ENCODE data around the gene MPIG6B.

Gene MPIG6B

DNA sequence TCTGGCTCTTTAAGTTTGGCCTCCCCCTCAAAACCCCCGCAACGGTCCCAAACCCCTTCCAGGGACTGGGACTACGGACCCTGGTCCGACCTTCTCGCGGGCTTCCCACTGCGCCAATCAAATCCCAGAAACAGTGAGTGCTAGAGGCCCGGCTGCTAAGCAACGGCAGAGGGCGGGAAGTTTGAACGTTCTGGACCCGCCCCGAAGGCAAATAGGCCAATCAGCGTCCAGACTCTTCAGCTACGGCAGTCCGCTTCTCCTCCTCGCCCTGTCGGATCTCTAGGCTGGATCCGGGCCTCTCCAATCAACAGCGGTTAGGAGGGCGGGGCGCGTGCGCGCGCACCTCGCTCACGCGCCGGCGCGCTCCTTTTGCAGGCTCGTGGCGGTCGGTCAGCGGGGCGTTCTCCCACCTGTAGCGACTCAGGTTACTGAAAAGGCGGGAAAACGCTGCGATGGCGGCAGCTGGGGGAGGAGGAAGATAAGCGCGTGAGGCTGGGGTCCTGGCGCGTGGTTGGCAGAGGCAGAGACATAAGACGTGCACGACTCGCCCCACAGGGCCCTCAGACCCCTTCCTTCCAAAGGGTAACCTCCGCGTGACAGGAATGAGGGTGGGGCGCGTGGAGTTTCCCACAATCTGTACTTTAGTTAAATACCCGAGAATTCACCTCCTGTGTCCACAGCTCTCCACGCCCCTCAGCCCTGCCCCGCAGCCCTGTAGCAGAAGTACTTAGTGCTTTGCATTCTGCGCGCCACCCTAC is 16.6 kb downstream of the MPIG6B start, which contains the start of gene MSH5:
Gene MSH5 (plus strand): TSS at position 367 of the 758 bp plus-strand sequence. CDS start 462 bp downstream, outside the sequence.
- peak; percentile 91 for DNase-seq

DNA sequence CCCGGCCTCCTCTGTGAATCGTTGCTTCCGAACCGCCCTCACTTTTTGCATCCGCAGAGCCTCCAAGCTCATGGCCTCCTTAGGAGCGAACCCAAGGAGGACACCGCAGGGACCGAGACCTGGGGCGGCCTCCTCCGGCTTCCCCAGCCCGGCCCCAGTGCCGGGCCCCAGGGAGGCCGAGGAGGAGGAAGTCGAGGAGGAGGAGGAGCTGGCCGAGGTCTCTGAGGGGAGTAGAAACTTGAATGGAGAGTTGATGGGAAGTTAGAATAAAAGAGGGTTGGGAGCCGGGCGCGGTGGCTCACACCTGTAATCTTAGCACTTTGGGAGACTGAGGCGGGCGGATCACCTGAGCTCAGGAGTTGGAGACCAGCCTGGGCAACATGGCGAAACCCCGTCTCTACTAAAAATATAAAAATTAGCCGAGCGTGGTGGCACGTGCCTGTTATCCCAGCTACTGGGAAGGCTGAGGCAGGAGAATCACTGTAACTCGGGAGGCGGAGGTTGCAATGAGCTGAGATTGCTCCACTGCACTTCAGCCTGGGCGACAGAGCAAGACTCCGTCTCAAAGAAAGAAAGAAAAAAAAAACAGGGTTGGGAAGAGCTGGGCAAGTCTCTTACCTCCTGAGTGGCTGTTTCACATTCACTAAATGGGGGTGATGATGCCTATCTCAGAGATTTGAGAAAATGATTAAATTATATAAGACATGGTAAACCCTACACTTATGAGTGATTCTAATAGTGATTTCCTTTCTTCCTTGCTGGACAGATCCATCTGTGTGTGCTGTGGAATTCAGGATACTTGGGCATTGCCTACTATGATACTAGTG is 17.4 kb downstream of the MPIG6B start:
- no peak for DNase-seq

DNA sequence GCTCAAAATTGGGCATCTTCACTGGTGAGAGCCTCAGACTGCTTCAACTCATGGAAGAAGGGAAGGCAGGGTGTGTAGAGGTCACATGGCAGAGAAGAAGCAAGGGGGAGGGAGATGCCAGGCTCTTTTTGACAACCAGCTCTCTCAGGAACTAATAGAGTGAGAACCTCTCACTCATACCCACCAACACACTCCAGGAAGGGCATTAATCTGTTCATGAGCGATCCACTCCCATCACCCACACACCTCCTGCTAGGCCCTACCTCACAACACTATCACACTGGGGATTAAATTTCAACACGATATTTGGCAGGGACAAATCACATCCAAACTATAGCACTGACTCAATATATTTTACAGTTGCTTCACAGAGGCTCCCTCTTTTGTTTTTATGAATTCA is 18.6 kb downstream of the MPIG6B start:
- no peak for DNase-seq

DNA sequence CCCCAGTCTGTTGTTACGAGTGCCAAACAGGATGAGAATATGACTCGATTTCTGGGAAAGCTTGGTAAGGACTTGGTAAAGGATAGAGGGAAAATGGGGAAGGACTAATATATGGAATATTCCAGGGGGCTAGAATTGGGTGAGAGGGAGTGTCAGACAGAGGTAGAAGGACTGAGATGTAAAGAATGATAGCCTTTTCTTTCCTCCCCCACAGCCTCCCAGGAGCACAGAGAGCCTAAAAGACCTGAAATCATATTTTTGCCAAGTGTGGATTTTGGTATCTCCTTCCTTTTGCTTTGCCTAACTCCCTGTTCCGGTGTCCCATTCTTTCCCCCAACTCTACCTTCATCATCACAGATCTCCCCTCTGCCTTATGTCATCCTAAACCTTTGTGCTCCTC is 19.7 kb downstream of the MPIG6B start:
- no peak for DNase-seq

DNA sequence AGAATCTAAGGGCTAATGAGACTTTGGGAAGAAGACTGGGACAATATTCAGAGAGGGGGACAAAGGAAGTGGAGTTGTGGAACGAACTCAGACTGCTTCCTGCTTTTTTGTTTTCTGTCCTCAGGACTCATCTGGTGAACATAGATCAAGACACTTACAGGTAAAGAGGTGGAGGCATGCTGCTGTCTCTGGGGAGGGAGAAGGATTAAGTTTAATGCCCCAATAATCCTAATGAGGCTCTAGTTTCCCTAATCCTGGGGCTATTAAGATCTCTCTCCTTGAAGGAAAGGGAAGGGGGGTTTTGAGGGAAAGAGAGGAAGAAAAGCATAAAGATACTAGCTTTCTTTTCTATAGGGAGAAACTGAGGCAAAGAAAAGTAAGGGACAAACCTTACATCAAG is 21.2 kb downstream of the MPIG6B start:
- no peak for DNase-seq

DNA sequence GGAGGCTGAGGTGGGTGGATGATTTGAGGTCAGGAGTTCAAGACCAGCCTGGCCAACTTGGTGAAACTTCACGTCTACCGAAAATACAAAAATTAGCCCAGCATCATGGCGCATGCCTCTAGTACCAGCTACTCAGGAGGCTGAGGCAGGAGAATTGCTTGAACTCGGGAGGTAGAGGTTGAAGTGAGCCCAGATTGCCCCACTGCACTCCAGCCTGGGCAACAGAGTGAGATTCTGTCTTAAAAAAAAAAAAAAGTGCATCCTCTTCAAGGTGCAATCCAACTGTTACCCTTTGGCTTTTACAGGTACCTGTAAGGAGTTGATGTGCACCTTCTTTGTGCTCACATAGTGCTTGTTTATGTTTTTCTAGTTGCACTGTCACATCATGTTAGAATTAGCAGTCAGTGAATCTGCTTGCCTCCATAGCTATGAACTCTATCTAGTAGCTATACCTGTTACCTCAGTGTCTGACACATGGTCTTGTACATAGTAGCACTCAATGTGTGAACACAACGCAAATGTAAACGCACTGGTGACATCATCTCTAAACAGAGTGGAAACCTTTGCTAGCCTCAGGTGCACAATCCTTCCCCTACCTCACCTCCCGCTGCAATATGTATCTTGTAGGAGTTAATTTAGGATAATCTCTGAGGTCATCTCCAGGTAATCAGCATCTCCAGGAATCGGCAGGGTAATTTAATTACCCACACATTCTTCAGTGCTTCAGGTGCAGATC is 26.3 kb downstream of the MPIG6B start:
- DNase-seq = no peak

DNA sequence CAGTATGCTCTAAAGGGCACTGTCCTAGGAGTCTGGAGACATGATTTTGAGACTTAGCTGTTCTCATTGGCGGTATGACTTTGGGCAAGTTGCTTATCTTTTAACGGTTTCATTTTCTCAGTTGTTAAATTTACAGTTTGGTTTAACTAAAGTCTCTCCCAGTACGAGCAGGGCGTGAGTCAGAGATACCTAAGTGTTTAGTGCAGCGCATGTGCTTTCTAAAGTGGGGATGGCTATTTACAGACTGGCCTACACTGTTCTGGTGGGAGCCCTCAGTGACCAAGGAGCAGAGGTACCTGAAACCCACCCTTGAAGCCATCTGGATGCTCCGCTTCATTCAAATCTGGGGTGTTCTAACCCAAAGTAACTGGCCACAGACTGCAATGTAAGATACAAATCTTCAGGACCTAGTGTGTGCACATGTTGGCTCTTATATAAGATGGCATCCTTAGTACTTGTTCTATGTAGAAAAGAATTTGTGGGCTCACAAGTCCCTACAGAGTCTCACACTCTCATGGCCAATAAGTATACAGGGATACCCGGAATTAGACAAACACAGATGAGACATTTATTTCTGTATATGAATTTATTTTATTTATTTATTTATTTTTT is 27.3 kb downstream of the MPIG6B start:
- DNase-seq = no peak

DNA sequence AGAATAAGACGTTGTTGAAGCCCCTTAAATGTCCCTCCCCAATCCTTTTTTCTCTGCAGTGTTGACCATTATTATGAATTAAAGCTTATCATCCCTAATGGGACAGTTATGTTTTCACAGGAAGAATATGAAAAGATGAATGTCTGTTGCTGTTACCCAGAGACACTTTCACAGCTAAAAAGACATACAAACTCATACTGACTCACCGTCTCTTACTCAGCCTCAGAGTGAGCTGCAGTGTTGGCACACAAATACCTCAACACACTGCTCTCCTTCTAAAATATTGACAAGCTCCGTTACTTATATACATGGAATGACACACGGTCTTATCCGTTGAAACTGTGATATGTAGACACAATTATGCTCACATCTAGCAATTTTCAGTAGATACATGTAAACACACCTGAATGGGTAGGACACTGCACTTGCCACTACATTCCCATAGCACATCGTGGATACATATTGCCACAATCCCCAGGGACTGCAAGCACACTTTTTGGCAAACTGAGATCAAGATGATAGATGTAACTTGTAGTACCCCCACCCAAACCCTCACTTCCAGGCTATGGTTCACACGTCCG is 29.7 kb downstream of the MPIG6B start:
- DNase-seq = no peak

DNA sequence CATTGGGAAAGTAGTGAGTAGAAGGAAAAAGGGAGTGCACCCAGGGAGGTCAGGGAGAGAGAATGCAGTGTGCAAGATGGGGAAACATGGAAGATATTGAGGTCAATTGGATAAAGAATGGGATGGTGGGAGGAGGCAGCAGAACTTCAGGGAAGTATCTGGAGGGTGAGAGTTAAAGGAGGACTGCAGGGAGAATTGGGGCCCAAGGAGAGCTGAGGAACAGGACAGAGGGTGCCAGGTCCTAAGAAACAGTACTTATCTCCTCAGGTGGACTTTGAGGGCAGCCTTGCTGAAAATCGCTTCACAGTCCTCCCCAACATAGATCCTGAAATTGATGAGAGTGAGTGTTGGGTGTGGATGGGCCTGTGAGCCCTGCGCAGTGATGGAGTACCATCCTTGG is 35.1 kb downstream of the MPIG6B start:
- no peak for DNase-seq

DNA sequence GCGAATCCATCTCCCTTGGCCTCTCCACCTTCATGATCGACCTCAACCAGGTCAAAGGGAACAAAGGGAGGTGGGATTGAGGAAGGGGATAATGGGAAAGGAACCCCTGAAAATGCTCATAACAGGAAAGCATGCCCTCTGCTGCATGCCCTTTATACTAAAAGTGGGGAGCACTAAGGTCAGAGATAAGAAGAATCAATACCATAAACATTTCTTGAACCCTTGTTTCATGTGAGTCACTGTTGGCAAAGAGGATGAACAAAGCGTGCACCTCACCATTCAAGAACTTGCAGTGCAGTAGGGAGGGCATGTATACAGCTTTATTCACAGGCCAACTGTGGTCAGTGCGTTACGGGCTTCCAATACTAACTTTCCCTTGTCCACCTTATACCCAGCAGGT is 37.6 kb downstream of the MPIG6B start:
- DNase-seq = no peak

DNA sequence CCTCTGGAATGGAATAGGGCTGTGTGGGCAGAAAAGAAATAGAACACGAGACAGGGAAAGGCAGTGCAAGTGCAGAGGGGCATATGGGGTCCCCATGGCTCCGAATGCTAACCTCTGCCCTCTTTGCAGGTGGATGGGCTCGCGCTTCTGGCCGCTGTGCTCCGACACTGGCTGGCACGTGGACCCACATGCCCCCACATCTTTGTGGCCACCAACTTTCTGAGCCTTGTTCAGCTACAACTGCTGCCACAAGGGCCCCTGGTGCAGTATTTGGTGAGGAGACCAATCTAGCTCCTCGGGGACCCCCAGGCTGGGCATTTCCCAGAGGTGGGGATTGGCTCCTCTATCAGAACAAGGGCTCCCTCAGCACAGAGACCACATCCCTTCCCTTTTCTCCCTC is 38.2 kb downstream of the MPIG6B start:
- no peak for DNase-seq

DNA sequence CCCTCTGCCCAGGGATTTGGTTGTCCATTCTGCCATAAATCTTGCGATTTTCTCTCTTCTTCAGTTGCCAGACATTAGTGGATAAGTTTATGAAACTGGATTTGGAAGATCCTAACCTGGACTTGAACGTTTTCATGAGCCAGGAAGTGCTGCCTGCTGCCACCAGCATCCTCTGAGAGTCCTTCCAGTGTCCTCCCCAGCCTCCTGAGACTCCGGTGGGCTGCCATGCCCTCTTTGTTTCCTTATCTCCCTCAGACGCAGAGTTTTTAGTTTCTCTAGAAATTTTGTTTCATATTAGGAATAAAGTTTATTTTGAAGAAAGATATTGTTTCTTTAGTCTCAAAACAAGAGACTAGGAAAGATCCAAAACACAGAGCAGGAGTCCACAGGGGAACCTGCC is 39.2 kb downstream of the MPIG6B start, which contains the start of gene SAPCD1:
Gene SAPCD1 (plus strand): TSS at position 301 of the 400 bp plus-strand sequence. CDS start 399 bp downstream, outside the sequence.
- no peak for DNase-seq

DNA sequence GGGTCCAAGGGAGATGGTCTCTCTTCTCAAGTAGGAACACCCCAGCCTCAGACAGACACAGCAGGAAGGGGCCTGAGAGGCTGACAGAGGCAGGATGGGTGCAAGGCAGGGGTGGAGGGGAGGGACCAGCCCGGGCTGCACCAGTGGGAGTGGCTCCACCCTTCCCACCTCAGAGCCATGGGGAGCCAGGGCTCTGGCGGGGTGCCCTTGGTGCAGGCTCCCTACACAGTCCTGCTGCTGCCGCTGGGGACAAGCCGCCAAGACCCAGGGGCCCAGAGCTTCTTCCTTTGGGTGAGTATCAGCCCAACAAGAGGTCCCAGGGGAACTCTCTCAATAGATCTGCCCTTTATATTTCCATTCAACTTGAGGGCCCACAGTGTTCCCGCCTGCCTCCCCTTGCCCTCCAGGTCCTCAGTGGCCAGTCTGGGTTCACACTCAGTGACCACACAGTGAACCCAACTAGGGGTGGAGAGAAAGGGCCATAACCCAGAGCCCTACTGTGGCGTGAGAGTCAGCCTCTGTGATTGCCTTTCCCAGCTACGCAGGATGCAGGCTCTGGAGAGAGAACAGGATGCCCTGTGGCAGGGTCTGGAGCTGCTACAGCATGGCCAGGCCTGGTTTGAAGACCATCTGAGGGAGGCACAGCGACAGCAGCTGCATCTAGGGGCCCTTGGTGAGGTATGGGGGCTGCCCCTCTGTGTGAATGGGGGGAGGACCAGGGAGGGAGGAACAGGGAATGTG is 39.9 kb downstream of the MPIG6B start:
- DNase-seq = no peak

DNA sequence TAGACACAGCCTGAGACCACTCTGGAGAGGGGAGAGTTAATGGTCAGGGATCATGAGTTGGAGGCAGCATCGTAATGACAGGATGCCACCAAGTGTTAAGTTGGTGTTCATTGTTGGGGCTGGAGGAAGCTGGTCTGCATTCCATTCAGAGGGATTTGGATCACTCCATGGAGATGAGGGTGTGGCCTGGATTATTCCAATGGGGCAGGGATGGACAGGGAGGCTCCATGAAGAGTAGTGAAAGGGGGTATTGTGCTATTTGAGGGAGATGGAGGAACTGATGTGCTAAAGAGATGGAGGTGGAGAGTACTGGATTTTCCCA is 40.4 kb downstream of the MPIG6B start:
- no peak for DNase-seq

DNA sequence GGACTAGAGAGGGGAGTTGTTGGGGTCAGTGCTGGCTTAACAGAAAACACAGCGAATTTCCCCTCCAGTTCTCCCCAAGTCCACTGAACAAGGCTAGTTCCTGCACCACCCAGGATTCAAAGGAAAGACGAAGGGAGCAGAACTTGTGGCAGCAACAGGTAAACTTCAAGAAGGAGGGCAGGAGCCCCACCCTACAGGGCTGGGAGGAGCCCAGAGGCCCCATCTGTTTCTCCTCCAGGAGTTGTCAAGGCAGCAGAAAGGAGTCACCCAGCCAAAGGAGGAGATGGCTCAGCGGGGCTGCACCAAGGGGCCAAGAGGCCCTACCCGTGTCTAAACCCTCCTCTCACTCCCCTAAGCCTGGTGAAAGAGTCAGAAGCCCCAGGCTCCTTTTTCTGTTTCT is 41.0 kb downstream of the MPIG6B start:
- no peak for DNase-seq

DNA sequence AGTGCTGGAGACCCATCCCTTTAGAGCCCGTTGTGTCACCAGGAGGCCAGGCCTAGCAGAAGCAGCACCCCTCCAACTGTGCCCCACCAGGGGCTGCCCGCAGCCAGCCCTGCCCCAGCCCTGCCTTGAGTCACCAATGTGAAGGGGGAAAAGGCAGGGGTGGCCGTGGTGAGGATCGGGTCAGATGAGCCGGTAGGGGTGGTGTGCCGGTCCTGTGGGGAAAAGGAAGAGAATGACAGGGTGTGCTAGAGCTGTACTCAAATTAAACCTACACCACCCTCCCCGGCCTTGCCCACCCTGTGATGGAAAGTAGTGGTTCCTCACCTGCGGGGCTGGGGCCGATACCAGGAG is 42.4 kb downstream of the MPIG6B start:
- DNase-seq = no peak

DNA sequence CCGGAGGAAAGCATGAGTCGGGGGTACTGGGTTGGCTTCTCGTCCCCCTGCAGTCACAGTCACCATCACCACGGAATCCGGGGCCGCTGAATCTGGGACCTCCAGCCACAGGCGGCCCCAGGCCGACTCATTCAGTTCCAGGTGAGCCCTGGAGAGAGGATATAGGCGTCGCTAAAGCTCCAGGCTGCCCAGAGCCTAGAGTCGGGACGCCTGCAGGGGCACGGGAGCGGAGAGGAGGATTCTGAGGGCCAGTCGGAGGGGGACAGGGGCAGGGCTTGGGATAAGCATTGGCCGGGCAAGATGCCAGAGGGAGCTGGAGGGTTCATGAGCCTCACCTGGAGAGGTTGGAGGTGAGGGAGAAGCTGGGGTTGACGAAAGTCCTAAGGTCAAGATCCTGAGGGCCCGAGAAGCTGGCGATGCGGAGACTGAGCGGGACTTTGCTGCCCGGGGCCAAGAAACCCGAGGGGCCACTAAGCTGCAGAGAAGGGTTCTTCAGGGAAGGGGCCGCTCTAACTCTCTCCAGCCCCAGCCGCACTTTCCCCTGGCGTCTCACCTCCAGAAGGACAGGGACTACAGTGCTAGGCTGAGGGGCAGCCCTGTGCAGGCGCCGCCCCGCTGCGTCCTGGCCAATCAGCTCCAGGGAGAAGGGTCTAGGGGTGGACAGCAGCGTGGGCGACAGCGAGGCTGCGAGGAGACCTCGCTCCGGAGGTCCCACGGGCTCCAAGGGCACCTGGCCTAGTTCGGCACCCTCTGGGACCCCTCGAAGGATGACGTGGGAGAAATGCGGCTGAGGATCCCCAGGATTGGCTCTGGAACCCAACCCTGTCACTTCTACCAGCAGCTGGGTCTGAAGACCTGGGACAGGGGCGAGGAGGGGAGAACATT is 43.0 kb downstream of the MPIG6B start:
- DNase-seq = no peak

DNA sequence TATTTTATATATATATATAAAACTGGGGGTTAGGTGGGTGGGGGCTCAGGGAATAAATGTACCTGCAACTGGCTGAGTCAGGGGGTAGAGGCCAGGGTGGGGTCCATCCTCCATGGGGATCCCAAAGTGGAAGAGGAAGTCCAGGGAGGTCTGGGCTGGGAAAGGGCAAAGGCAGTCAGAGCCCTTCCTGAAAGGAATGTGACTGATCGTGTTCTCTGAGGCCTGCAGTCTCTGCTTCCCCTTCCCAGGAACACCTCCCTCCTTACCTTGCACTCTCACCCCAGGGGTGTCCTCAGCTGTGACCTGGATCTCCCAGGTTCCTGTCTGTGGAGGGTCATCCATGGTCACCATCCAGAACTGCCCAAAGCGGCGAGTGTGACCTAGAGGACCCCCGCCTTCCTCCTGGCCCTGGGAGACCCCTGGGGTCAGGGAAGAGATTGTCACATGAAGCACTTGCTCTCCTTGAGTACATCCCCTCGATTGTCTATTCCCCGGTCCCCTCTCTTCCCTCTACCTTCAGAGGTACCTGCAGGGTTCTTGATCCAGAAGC is 44.0 kb downstream of the MPIG6B start:
- no peak for DNase-seq

DNA sequence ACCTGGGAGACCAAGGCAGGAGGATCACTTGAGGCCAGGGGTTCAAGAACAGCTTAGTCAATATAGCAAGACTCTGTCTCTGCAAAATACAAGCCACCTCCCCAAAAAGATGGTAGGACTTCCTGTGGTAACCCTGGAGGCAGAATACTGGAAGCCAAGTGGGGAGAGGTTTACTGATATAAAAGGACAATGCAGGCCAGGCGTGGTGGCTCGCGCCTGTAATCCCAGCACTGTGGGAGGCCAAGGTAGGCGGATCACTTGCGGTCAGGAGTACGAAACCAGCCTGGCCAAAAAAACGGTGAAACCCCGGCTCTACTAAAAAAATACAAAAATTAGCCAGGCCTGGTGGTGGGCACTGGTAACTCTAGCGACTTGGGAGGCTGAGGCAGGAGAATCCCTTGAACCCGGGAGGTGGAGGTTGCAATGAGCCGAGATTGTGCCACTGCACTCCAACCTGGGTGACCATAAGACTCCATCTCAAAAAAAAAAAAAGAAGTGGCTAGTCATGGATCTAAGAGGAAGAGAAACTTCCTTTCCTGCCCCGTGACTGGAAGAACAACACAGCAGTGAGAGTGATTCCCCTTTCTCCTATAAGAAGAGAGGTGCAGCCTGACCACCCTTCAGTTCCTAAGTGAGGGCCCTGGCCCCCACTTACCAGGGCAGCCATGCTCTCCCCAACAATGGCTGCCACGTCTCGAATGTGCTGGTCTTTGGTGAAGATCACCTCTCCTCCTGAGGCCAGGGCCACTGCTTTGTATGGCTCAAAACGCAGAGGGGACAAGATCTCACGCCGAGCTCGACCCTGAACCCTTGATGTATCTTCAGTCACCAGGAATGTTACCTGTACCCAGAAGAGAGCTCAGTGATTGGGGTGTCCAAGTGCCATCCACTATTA is 45.4 kb downstream of the MPIG6B start:
- DNase-seq = no peak
